Hindlimb muscle (tissue), 1 donor: ENCODE data around the gene MTHFD2L. TPM values are rescaled to one million over a fixed set of nuclear protein-coding genes. Genes with fewer than 3 reads are reported as not detected.
A peak's percentile ranks its signal among the peaks of the same experiment; 100 is the strongest.

Experiments
- DNase-seq: peaks from one replicate; pipeline ENCODE4 v3.0.0-alpha.2; 2013
- polyA plus RNA-seq: library from polyadenylated mRNA; unstranded; fragments of 120-200 nt; gene quantifications from one replicate; pipeline ENCODE4 v1.2.1, GENCODE V29; 2013; ENCODE audit not compliant: insufficient read length

The MTHFD2L gene
- polyA plus RNA-seq, 1 donor: 13.6 TPM

DNA sequence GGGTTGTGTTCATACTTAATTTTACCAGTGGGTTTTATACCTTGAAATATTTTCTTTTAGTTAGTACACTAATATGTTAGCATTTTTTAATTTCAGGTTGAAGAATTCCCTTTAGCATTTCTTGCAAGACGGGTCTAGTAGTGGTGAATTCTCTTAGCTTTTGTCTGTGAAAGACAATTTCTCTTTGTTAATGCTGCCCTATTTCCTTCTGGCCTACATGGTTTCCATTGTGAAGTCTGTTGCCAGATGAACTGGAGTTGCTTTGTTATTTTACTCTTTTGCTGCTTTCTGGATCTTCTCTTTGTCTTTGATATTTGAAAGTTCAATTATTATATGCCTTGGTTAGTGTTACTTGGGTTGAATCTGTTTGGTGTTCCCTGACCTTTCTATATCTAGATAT is 25.0 kb upstream of the MTHFD2L start:
- DNase-seq: no peak

DNA sequence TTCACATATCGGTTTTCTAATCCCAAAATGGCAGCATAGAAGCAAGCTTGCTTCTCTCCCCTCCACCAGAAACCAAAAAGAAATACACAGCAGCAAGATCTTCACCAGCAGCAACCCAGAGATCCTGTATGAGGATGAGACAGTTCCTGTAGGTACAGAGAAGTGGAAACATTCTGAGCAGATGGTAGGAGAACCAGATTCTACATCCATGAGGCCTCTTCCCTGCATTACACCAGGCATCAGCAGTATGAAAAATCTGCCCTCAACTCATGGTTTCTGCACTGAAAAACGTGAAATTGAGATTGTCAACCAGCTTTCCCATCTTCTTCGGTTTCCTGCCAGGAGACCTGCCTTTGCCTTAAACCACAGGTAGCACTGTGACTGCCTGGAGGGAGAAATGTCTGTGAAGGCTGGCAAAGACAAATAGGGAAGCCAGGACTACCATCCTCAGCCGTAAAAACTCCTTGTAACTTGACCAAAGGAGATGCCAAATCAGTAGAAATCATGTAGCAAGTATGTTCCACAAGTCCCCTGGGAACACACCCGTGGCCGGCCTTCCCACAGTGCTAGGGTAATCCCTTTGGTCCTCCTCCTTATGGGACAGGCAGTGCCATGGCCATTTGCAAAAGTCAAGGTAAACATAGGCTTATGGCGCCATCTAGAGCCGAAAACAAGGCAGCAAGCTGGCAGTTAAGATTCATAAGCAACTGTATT is 24.0 kb upstream of the MTHFD2L start:
- peak; percentile 73 for DNase-seq

DNA sequence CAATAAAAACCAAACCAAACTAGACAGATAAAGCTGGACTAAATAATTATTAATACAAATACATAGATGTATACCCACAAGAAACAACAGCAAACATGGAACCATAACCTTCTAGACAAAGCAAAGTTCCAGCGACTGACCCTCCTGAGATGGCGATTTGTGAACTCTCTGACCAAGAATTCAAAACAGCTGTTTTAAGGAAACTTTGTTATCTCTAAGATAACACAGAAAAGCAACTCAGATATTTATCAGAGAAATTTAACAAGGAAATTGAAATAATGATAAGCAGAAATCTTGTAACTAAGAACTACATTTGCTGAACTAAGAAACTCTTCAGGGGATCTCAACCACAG is 23.4 kb upstream of the MTHFD2L start:
- no peak for DNase-seq

DNA sequence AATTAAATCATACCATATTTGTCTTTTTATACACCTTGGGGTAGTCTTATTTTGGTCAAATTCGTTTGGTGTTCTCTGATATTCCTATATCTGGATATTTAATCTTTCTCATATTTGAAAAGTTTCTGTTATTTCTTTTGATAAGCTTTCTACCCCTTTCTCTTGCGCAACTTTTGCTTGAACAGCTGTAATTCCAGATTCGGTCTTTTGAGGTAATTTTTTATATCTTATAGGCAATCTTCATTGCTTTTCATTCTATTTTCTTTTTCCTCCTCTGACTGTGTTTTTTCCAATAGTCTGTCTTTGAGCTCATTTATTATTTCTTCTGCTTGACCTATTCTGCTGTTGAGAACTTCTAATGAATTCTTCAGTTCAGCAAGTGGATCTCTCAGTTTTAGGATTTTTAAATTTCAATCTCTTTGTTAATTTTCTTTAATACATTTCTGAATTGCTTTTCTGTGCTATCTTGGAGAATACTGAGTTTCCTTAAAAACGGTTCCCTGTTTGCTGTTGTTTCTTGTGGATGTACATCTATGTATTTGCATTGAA is 11.3 kb upstream of the MTHFD2L start:
- no peak for DNase-seq

DNA sequence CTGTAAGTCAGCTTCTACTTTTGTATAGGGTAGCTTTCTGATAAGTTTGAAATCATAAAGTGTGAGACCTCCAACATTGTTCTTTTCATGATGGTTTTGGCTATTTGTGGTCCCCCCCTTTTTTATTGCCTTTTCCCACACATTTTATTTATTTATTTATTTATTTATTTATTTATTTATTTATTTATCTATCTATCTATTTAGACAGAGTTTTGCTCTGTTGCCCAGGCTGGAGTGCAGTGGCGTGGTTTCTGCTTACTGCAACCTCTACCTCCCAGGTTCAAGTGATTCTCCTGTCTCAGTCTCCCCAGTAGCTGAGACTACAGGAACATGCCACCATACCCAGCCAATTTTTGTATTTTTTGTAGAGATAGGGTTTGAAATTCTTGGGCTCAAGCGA is 9.7 kb upstream of the MTHFD2L start:
- no peak for DNase-seq

DNA sequence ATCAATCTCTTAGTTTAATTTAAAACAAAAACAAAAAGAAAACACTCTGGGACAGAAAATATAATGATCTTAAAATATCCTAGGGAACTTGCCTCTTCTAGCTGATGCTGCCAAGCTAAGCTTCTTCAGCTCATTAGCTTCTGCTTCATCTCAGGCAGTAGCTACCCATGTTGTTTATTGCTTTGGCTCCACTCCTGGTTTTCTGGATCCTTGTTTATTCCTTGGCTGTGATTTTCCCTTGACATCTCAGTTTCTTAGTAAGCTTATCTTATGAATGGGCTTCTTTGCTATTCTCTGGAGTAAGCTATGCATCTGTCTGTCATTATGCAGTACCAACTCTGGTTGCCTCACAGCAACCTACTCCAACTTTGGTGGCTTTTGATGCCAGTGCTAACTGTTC is 5.1 kb upstream of the MTHFD2L start:
- no peak for DNase-seq

DNA sequence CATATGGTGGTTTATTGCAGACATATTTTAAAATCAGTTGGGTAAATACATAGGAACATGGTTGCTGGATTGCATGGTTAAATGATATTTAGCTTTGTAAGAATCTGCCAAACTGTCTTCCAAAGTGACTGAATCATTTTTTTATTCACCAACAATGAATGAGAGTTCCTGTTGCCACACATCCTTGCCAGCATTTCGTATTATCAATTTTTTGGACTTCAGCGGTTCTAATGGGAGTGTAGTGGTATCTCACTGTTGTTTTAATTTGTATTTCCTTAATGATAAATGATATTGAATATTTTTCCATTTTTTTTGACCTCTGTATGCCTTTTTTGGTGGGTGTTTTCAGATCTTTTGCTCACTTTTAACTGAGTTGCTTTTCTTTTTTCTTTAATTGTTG is 1.4 kb upstream of the MTHFD2L start:
- no peak for DNase-seq

DNA sequence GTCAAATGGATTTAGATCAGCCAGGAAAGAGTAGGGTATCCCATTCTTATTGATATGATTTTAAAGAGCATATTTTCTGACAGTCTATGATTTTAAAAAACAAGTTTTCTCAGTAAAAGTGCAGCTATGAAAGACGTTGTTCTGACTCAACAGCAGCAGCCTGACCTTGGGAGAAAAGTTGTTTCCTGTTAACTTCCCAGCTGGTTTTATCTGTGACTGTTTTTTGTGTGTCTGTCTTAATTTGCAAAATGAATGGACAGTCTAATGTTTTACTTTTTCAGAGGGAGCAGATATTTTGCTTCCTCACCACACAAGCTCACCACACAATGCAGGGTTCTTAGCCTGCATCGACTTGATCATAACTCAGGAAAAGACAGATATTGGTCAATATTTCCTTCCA is 764 bp upstream of the MTHFD2L start:
- DNase-seq: no peak

DNA sequence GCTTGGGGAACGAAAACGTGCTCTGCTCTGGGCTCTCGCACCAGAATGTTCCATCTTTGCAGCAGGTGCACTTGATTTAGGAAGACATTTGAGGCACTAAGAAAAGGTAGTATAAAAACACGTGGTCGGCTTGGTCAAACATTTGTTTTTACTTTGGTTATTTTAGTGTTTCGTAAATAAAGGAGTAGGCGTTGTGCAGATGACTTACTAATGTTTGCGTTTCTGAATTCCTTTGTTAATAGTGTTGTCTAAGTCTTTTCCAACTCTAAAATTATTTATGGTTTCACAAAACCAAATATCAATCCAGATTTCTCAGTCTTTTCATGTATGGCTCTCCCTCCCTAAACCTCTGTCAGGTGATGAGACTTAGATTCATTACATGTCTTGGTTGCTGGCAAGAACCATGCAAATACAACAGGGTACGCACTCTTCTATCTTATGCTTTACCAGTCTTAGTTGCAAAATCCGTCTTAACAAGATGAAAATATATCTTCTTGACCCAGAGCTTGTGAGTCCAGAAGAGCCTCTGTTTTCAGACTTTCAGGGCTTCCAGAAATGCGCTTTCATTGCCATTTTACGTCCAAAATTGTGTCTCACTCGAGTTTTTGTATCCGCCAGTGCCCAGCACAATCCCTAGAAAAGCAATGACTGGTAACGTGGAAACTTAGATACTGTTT is 686 bp downstream of the MTHFD2L start:
- DNase-seq: no peak

DNA sequence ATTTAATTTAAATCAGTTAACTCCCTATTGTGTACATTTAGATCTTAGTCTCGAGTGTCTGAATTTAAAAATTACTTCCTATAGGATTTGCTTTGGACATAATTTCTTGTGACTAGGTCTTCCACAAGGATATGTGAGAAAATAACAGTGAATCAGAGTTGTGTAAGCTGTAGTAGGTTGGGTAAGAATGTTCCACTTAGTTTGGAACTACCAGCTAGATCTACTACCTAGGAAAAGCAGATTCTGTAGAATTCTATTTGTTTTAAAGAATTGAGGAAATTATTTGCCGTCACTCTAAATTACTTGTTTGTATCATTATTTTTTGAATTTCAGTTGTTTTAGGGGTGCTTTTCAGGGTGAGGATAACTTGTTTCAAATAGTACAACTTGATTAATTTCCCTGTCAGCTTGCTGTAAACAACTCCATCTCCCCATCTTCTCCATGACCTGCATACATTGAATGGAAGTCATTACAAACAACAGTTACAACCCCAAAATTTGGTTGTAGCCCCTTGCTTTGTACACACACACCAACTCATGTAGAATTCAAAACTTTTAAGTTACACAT is 1.3 kb downstream of the MTHFD2L start:
- DNase-seq: no peak

DNA sequence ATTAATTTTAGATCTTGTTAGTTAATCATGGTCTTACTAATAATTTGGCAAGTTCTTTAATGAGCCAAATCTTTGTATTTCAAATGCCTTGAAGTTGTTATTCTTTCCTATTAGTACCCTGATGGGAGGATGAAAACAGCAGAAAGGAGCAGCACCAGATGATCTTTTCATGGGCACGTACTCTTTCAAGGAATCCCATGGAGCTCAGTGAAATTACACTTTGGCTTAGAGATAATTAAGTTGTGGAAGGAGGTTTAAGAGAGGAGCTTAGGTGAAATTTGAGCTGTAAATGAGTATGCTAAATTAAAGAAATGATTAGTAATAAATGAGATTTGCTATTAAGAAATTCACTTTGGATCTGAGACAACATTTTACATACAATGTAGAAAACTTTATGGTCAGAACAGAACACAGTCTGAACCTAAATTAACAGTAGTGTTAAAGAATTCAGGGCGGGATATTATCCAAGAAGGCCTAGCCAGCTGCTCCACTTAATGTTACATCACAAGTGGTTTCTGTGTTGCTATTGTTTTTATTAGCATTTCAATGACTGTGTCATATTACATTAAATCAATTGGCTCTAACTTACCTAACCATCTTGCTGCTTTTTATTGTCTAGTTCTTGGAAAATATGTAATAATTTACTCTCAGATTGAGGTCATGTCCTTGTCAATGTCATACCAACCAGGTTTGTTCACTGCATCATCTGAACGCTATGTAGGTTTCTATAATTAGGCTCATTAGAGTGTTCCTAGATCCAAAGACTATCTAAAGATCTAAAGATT is 3.9 kb downstream of the MTHFD2L start:
- no peak for DNase-seq

DNA sequence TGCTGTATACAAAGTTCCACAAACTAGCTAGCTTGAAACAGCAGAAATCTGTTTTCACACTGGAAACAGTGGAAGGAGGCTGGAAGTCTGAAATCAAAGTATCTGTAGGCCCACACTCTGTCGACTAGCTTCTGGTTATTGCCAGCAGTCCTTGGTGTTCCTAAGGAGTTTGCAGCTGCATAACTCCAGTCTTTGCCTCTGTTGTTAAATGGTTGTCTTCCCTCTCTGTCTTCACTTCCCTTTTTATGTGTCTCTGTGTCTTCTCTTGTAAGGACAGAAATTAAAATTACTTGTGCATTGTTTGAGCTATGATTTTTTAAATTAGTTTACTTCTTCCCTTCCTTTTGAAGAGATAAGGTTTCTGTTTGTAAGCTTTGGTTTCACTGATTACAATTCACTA is 8.2 kb downstream of the MTHFD2L start:
- DNase-seq: no peak

DNA sequence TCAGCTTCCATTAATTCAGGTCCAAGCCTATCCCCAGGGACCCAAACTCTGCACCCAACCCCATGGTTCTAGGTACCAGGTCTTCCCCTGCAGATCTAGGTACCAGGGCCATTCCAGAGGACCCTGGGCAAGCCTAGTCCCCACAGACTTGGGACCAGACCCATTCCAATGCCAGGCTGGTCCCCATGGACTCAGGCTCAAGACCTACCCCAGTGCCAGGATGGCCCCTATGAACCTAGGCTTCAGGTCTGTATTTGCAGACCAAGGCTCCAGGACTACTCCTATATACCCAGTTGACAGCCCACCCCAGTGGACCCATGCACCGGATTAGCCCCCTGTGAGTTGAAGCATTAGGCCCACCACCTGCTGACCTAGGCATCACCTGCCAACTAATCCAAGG is 8.9 kb downstream of the MTHFD2L start:
- no peak for DNase-seq

DNA sequence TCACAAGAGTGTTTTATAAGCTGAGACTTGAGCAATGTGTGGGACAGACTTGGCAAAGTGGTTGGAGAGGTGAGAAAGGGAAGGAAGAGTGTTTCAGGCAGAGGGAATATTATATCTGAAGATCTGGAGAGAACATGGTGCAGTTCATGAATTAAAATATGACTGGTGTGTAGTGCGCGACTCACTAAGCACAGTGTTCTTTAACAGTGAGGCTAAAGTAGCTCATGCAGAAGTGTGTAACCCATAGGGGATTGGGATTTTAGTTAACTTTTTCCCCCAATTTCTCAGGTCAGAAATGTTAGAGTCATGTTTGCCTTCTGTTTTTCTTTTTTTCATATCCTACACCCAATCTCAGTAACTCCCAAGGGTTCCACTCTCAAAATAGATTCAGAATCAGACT is 9.7 kb downstream of the MTHFD2L start:
- DNase-seq: no peak

DNA sequence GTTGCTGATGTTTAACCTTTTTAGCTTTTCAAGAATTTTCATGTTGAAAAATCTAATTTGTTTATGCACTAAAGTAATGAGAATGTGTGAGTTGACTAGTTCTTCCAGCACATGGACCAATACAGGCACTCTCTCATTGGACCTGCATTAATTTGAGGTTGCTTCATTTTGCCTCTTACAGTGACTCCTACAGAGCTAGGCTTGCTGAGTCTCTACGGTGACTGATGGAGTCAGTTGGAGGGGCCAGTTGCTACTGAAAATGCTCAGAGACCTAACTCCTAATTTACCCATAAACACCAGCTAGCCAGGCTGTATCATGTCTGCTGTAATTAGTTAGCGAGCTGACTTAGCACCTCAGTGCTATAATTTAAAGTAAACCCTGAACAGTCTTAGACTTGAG is 10.9 kb downstream of the MTHFD2L start:
- no peak for DNase-seq

DNA sequence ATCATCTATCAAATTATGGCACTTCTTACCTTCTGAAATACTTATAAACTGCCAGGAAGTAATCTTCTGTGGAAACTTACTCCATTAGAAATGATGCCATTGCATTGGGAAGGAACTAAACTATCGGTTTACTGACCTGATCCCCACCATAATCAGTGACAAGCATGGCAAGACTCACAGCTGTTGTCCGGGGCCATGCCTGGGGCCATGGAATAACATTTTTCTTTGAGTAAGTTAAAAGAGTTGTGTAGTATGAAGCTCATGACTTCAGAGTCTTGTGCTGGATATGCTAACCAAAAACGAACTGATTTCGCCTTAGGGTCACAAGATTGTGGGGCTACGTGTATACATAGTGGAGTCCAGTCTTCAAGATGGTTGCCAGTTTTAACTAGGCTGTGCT is 15.4 kb downstream of the MTHFD2L start:
- DNase-seq: no peak

DNA sequence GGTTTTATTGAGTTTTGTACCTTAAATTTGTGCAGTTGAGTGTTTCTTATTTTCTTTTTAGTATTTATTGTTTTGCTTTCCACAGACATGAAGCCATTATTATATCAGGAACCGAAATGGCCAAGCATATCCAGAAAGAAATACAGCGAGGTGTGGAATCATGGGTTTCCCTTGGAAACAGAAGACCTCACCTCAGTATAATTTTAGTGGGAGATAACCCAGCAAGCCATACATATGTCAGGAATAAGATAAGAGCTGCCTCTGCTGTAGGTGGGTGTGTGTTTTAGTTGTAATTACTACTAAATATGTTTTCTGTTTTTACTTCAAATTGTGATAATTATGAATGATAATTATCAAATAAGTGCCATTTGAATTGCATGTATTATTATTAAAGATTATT is 16.5 kb downstream of the MTHFD2L start:
- DNase-seq: no peak

DNA sequence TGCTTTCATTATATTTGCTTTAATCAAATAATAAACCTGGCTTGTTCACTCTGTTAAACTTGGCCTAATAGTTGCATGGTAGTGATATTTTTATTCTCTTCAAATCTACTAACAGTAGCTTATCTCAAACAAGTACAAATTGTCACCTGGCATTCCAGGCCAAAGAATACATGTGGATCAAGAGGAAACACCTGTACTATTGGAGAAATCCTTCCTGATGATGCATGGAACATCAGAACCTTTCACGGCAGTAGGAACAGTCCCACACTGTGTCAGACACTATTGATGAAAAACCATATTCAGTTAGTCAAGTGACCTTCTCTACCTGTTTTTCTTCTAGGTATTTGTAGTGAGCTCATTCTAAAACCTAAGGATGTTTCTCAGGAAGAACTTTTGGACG is 17.0 kb downstream of the MTHFD2L start:
- DNase-seq: no peak

DNA sequence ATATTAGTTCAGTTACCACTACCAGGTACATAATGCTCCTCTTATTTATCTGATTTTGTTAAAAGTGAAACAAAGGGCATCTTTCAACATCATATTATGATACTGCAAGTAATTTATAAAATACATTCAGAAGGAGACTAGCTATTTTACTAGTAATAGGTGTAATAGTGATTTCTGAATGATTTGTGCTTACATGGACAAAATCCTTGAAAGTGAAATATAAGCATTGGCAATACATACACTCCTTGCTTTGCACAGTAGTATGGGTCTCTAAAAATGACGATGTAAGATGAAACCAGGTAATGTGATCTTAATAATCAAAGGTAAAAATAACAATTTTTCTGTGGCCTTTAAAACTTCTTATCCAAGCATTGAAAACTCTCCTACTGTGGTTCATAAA is 17.5 kb downstream of the MTHFD2L start:
- DNase-seq: no peak

DNA sequence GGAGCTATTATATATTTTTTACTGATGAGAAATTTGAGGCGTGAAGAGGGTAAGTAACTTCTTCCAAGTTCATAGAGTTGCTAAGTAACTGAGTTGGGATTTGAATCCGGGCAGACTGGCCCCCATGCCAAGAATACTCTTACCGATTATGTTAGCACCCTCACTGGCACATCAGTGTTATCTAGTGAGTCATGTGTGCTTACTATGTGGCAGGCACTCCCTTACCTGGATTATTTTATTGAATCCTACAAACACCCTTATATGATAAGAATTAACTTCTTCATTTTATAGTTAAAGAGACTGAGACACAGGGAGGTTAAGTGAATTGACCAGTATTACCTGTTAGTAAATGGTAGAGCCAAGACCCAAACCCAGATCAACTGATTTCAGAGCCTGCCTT is 20.9 kb downstream of the MTHFD2L start:
- DNase-seq: no peak

DNA sequence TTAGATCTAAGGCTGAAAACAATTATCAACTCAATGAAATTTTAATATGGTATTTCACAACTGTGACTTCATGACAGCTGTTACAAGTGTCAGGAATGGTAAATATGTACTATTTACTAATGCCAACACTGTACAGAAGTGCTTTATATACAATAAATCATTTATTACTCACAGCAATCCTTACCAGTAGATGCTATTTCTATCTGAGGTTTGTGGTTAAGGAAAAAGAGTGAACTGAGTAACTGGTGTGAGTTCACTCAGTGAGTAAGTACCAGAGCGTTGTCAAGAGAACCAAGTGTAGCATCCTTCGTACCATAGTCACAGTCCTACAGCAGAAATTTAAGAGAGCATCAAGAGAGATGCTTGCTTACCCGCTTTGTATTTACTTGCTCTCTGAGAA is 23.3 kb downstream of the MTHFD2L start:
- no peak for DNase-seq

DNA sequence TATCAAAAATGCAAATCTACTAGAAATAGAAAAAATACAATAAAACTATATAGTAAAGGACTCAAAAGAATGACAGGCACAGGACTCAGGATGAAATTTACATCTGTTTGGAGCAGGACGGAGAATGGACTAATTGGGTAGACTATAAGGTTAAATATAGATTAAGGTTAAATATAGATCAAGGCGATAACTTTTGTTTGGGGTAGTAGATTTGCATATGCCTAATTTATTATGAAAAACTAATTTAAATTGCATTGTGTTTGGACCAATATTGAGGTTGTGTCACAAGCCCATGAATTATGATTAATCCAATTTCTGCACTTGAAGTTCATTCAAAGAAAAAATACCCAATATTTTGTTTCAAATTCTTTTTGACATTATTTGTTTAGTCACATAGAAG is 31.0 kb downstream of the MTHFD2L start:
- DNase-seq: no peak

DNA sequence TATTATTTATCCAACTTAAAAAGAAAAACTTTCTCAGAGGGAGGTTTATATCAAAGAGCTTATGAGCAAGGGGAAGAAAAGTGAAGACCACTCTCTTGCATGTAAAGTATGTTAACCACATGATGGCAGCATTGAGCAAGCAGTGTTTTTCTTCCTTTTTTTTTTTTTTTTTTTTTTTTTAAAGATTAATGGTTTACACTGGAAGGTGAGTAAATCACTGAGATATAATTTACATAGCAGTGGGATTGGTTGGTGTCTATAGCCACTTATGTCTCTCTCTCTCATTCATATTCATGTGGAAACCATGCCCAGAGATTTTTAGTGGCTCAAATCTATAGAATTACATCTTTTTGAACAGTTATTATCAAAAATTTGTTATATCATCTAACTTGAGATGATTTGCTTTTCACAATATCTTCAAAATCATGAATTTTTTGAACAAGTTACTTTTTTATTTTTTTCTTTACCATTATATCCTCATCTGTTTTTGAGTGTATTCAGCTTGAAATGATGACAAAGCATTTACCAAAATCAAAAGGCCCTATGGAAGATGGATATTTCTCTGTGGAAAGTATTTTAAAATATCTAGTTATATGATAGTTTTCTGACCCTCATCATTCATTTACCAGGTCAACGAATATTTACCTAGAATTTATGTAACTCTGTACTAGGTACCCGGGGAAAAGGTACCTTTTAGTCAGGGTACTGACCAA is 31.6 kb downstream of the MTHFD2L start:
- peak; percentile 32 for DNase-seq
